NB4 (cell line): ENCODE data around the gene GPR176.

Experiments used
- CTCF ChIP-seq: IDR thresholded peaks from one replicate; pipeline ENCODE4 v1.5.1; 2012; ENCODE audit warnings: low read depth, low read length
- MYC ChIP-seq: IDR thresholded peaks from 2 replicates; pipeline ENCODE4 v1.6.1; 2011; ENCODE audit warnings: low read depth, low read length
- POLR2A ChIP-seq: IDR thresholded peaks from 2 replicates; pipeline ENCODE4 v1.6.1; 2011; ENCODE audit warnings: mild to moderate bottlenecking; ENCODE audit not compliant: insufficient read length; ENCODE audit errors: extremely low read depth

- TF ChIP-seq MYC (no peak), CTCF (no peak), POLR2A (no peak)
These were observed 76.5 kb downstream of the GPR176 start for GRCh38 chr15:39843565-39843964.
